ENCODE data around the gene NEK11. TPM values are rescaled to one million over a fixed set of nuclear protein-coding genes. Genes with fewer than 3 reads are reported as not detected.

NEK11 gene
- total RNA-seq, 6 experiments from 2014 or later = 0.25 to 1.1 (median 0.88) TPM

DNA sequence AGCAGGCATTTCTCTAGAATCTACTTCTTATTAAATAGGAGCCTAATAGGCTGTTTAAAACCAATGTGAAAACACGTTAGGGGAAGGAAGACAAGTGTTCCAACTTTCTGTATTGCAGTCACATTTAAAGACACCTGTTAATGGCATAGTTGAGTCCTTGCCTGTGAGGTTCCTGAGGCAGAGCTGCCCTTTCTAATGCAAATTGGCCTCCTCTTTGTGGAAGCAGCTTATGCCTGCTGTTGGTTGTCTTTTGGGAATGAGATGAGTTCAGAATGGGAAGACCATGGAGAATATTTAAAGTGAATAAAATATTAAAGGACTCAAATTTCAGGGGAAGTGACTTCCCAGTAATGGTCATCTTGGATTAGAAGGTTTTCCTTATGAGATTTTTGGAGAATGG, 51.2 kb downstream of the NEK11 start:
- ATAC-seq (no peak), DNase-seq (no peak)
- H3K27ac ChIP-seq = no peak overlapping the region
- H3K4me1 ChIP-seq = no peaks in the 10 kb centered on the region
- H3K36me3 ChIP-seq = no peaks in the 10 kb centered on the region
- 50% methylated on average over 1 of the region's 1 CpG for WGBS (ENCODE audit: insufficient coverage, low coverage, low lambda C conversion rate, missing lambda C conversion rate)
- H3K4me3 ChIP-seq = no peak overlapping the region
- H3K9me3 ChIP-seq = no peaks in the 10 kb centered on the region
- H3K27me3 ChIP-seq = no peaks in the 10 kb centered on the region
- TF ChIP-seq POLR2A (IDR thresholded peaks at IDR 0.05) = no peak
- TF ChIP-seq, protein P1, sequence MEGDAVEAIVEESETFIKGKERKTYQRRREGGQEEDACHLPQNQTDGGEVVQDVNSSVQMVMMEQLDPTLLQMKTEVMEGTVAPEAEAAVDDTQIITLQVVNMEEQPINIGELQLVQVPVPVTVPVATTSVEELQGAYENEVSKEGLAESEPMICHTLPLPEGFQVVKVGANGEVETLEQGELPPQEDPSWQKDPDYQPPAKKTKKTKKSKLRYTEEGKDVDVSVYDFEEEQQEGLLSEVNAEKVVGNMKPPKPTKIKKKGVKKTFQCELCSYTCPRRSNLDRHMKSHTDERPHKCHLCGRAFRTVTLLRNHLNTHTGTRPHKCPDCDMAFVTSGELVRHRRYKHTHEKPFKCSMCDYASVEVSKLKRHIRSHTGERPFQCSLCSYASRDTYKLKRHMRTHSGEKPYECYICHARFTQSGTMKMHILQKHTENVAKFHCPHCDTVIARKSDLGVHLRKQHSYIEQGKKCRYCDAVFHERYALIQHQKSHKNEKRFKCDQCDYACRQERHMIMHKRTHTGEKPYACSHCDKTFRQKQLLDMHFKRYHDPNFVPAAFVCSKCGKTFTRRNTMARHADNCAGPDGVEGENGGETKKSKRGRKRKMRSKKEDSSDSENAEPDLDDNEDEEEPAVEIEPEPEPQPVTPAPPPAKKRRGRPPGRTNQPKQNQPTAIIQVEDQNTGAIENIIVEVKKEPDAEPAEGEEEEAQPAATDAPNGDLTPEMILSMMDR (IDR thresholded peaks at IDR 0.05) = no peak
- intact Hi-C loops (cut with DNase I) = no loop called here

DNA sequence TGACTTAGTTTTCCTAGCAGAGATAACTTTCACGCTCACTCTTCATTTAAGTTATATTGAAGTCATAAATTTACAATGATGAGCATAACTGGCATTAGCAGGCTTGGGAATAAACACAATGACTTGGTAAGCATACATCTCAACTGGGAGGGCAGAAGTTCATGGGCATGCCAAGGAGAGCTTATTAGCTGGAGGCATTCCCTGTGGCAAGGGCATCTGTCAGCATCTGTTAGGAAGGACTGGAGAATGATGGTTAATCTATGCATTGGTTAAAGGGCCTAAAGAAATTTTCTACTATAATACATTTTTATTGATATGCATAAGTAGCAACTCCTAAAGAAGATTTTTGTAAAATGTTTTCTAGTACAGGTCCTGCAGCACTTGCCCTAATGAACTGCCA, 52.4 kb downstream of the NEK11 start:
- H3K9me3 ChIP-seq = no peaks in the 10 kb centered on the region
- H3K27ac ChIP-seq = no peak overlapping the region
- no peaks in the 10 kb centered on the region for H3K27me3 ChIP-seq
- H3K36me3 ChIP-seq = no peaks in the 10 kb centered on the region
- intact Hi-C loops (cut with DNase I) = no loop called here
- 50% methylated on average over 1 of the region's 1 CpG for WGBS (ENCODE audit: insufficient coverage, low coverage, low lambda C conversion rate, missing lambda C conversion rate)
- TF ChIP-seq, protein P1 (IDR thresholded peaks at IDR 0.05) = no peak
- no peak for TF ChIP-seq POLR2A (IDR thresholded peaks at IDR 0.05)
- no peak overlapping the region for H3K4me3 ChIP-seq
- no peak for ATAC-seq
- no peak for DNase-seq
- no peaks in the 10 kb centered on the region for H3K4me1 ChIP-seq

DNA sequence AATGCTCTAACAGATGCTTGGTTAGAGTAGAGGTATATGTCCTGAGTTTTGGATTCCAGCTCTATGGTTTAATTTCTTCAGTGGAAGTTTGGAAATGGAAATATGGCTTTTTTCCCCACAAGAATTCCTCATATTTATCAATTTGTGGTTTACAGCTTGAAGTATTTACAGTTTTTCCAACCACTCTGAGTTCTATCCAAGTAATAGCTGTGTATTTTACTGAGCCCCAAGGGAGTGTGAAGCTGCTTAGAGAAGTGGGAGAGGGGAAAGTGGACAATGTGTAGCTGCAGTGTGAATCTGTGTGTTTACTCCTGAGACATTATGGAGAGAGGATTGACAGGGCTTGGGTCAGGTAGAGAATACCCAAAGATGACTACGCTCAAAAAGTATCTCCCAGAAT, 54.5 kb downstream of the NEK11 start:
- Histone ChIP-seq H3K4me1 (no peaks in the 10 kb centered on the region), H3K36me3 (no peaks in the 10 kb centered on the region), H3K27ac (no peak overlapping the region), H3K9me3 (no peaks in the 10 kb centered on the region), H3K27me3 (no peaks in the 10 kb centered on the region), H3K4me3 (no peak overlapping the region)
- no peak for TF ChIP-seq POLR2A (IDR thresholded peaks at IDR 0.05)
- TF ChIP-seq, protein P1 (IDR thresholded peaks at IDR 0.05) = no peak
- WGBS (ENCODE audit: insufficient coverage, low coverage, low lambda C conversion rate, missing lambda C conversion rate) = 100% methylated on average over 1 of the region's 1 CpG
- intact Hi-C loops (cut with DNase I) = no loop called here
- ATAC-seq (no peak), DNase-seq (no peak)

DNA sequence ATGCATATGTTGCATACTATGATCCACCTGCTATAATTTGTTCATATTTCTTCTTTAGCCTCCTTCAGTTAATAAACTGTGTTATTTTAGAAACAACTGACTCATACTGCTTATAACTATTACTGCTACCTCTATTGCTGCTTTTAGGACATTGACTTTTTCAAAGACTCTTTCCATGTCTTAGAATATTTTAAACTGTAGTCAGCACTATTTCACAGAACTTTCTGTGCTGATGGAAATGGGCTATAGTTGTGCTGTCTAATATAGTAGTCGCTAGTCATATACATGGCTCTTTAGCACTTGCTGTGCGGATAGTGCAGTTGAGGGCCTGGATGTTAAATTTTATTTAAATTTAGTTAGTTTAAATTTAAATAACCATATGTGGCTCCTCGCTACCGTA, 55.6 kb downstream of the NEK11 start:
- intact Hi-C loops (cut with DNase I) = no loop called here
- H3K27ac ChIP-seq = no peak overlapping the region
- WGBS (ENCODE audit: insufficient coverage, low coverage, low lambda C conversion rate, missing lambda C conversion rate) = 87% methylated on average over 4 of the region's 4 CpGs
- no peak overlapping the region for H3K4me3 ChIP-seq
- TF ChIP-seq, protein P1 (IDR thresholded peaks at IDR 0.05) = no peak
- no peak for TF ChIP-seq POLR2A (IDR thresholded peaks at IDR 0.05)
- DNase-seq (no peak), ATAC-seq (no peak)
- H3K4me1 ChIP-seq = no peaks in the 10 kb centered on the region
- H3K27me3 ChIP-seq = no peaks in the 10 kb centered on the region
- H3K36me3 ChIP-seq = no peaks in the 10 kb centered on the region
- no peaks in the 10 kb centered on the region for H3K9me3 ChIP-seq
